HepG2 (cell line): Measurements from ENCODE around the gene TCTN2. TPM values are rescaled to one million over a fixed set of nuclear protein-coding genes. Genes with fewer than 3 reads are reported as not detected.
A peak's percentile ranks its signal among the peaks of the same experiment; 100 is the strongest.

Experiments used
- ATAC-seq: fragments of 200-7000 bp; cut with Tn5 transposase; 3 replicates; pipeline ENCODE4 v1.9.1; 2020; ENCODE audit warnings: mild to moderate bottlenecking, moderate library complexity
- BruUV-seq: library from RNA; stranded (reverse); fragments of 400-500 nt; replicated peaks from 2 replicates; lab custom pipeline; 2021; lab: Mats Ljungman, UMichigan
- CTCF ChIA-PET: fragments of 300-600 bp; formaldehyde crosslinking; extraction: SDS; loops from one replicate; lab custom pipeline; 2021; ENCODE audit warnings: low total read pairs, inconsistent platforms, low intra/inter-chr PET ratio; lab: Yijun Ruan, JAX
- POLR2A ChIA-PET: fragments of 350-600 bp; sonication (Branson Sonifier 250); formaldehyde crosslinking; loops from one replicate; lab custom pipeline; 2020; ENCODE audit warnings: antibody characterized with exemption, inconsistent platforms; lab: Yijun Ruan, JAX
- DNase-seq: peaks from one replicate; pipeline ENCODE4 v3.0.0-alpha.2; 2015; ENCODE audit warnings: low spot score
- FAIRE-seq: peaks from 3 replicates; lab custom pipeline; 2011; peaks lifted over from hg19 to GRCh38; lab: Jason Lieb, UNC
- H2AFZ ChIP-seq: one replicate; pipeline ENCODE4 v1.6.1; 2011; ENCODE audit warnings: low read length, inconsistent platforms
- H3K27ac ChIP-seq: fragments of 300-600 bp; 3 replicates; pipeline ENCODE4 v1.8.0; 2011; ENCODE audit warnings: mixed run types, mild to moderate bottlenecking, mixed read lengths, low read length, inconsistent platforms; ENCODE audit not compliant: insufficient read depth; ENCODE audit errors: extremely low read length
- H3K27me3 ChIP-seq, 2 experiments: fragments of 200-600 bp in 1 of 2; 2 replicates in 1 of 2; 3 replicates in 1 of 2; pipeline versions ENCODE4 v1.6.0 to v1.8.0; 2011; ENCODE audit warnings: low read length in 2 of 2, mild to moderate bottlenecking in 2 of 2, moderate library complexity in 2 of 2, inconsistent platforms in 1 of 2; ENCODE audit not compliant: insufficient read depth in 2 of 2, control insufficient read depth in 1 of 2
- H3K36me3 ChIP-seq, 2 experiments: fragments of 200-600 bp in 1 of 2; replicated peaks in 1 of 2; 2 replicates in 1 of 2; 3 replicates in 1 of 2; pipeline versions ENCODE4 v1.5.1 to v1.8.0; 2011; ENCODE audit warnings: low read length in 2 of 2, inconsistent platforms in 1 of 2; ENCODE audit not compliant: insufficient read depth in 2 of 2, control insufficient read depth in 1 of 2
- H3K4me1 ChIP-seq: 2 replicates; pipeline ENCODE4 v1.5.1; 2012; ENCODE audit warnings: low read length, inconsistent platforms; ENCODE audit not compliant: insufficient read depth
- H3K4me2 ChIP-seq: 2 replicates; pipeline ENCODE4 v1.6.0; 2011; ENCODE audit warnings: low read depth, low read length, inconsistent platforms
- H3K4me3 ChIP-seq, 3 experiments: fragments of 200-600 bp in 1 of 3; sonication (generic), shearing (Covaris generic) in 1 of 3; replicated peaks in 1 of 3; 2 replicates each; pipeline ENCODE4 v1.5.1; 2011 to 2016; ENCODE audit warnings: low read length in 3 of 3, inconsistent platforms in 2 of 3, low read depth in 2 of 3, mild to moderate bottlenecking in 2 of 3, control low read depth in 1 of 3, mixed read lengths in 1 of 3; ENCODE audit not compliant: insufficient read depth in 1 of 3
- H3K79me2 ChIP-seq: one replicate; pipeline ENCODE4 v1.6.1; 2011; ENCODE audit warnings: low read length, inconsistent platforms; ENCODE audit not compliant: insufficient read depth
- H3K9ac ChIP-seq: 2 replicates; pipeline ENCODE4 v1.6.0; 2011; ENCODE audit warnings: mild to moderate bottlenecking, low read depth, low read length, inconsistent platforms; ENCODE audit not compliant: insufficient read depth
- H3K9me3 ChIP-seq: 2 replicates; pipeline ENCODE4 v1.5.1; 2012; ENCODE audit warnings: mild to moderate bottlenecking, low read length
- H4K20me1 ChIP-seq: 2 replicates; pipeline ENCODE4 v1.6.0; 2011; ENCODE audit warnings: inconsistent platforms, mild to moderate bottlenecking, low read length, moderate library complexity; ENCODE audit not compliant: insufficient read depth
- ATM ChIP-seq: fragments of 450-650 bp; IDR thresholded peaks from 2 replicates; pipeline ENCODE4 v1.7.1; 2017; ENCODE audit warnings: mild to moderate bottlenecking, borderline replicate concordance
- CBX2 ChIP-seq, 2 experiments: fragments of 200-600 bp in 1 of 2; sonication (generic); formaldehyde crosslinking in 1 of 2; IDR thresholded peaks; 2 replicates each; pipeline versions ENCODE4 v1.7.0 to v1.8.1; 2018 to 2022; ENCODE audit warnings: low read depth in 2 of 2, low read length in 1 of 2, mild to moderate bottlenecking in 1 of 2, missing genetic modification reagents in 1 of 2
- CBX5 ChIP-seq: sonication (generic); formaldehyde crosslinking; IDR thresholded peaks from 2 replicates; pipeline ENCODE4 v1.4.0; 2020; ENCODE audit warnings: missing genetic modification reagents, borderline replicate concordance
- CENPT ChIP-seq: sonication (generic); formaldehyde crosslinking; IDR thresholded peaks from 2 replicates; pipeline ENCODE4 v1.8.0; 2022; ENCODE audit warnings: low read depth, mild to moderate bottlenecking, moderate library complexity, missing genetic modification reagents
- KAT7 ChIP-seq: IDR thresholded peaks from 2 replicates; pipeline ENCODE4 v1.6.1; 2018; ENCODE audit warnings: borderline replicate concordance, missing compliant biosample characterization
- NFATC3 ChIP-seq: sonication (generic); formaldehyde crosslinking; IDR thresholded peaks from 2 replicates; pipeline ENCODE4 v1.5.1; 2020; ENCODE audit warnings: mild to moderate bottlenecking, missing genetic modification reagents
- PAF1 ChIP-seq: IDR thresholded peaks from 2 replicates; pipeline ENCODE4 v1.6.1; 2016; ENCODE audit warnings: missing genetic modification reagents, missing compliant biosample characterization
- POGZ ChIP-seq: sonication (generic); formaldehyde crosslinking; IDR thresholded peaks from 2 replicates; pipeline ENCODE4 v1.4.0; 2020; ENCODE audit warnings: mild to moderate bottlenecking, missing genetic modification reagents
- PRDM15 ChIP-seq: sonication (generic); formaldehyde crosslinking; IDR thresholded peaks from 2 replicates; pipeline ENCODE4 v1.4.0; 2020; ENCODE audit warnings: missing genetic modification reagents
- TOPORS ChIP-seq: sonication (generic); formaldehyde crosslinking; IDR thresholded peaks from 2 replicates; pipeline ENCODE4 v1.8.0; 2023; ENCODE audit warnings: mild to moderate bottlenecking, missing genetic modification reagents
- ZFX ChIP-seq: sonication (generic); formaldehyde crosslinking; IDR thresholded peaks from 2 replicates; pipeline ENCODE4 v1.4.0; 2020; ENCODE audit warnings: mild to moderate bottlenecking, low read depth, missing genetic modification reagents, moderate library complexity
- ZNF12 ChIP-seq: sonication (generic); formaldehyde crosslinking; IDR thresholded peaks from 2 replicates; pipeline ENCODE4 v1.5.0; 2020; ENCODE audit warnings: missing genetic modification reagents
- ZNF263 ChIP-seq: sonication (generic); formaldehyde crosslinking; IDR thresholded peaks from 2 replicates; pipeline ENCODE4 v1.4.0; 2020; ENCODE audit warnings: missing genetic modification reagents
- ZNF337 ChIP-seq: sonication (generic); formaldehyde crosslinking; IDR thresholded peaks from 2 replicates; pipeline ENCODE4 v1.5.1; 2020; ENCODE audit warnings: missing genetic modification reagents, low read depth, mild to moderate bottlenecking, borderline replicate concordance
- ZNF350 ChIP-seq: sonication (generic); formaldehyde crosslinking; IDR thresholded peaks from 2 replicates; pipeline ENCODE4 v1.4.0; 2020; ENCODE audit warnings: mild to moderate bottlenecking, low read depth, missing genetic modification reagents, borderline replicate concordance
- ZNF547 ChIP-seq: sonication (generic); formaldehyde crosslinking; IDR thresholded peaks from 2 replicates; pipeline ENCODE4 v1.5.1; 2020; ENCODE audit warnings: mild to moderate bottlenecking, missing genetic modification reagents
- ZNF556 ChIP-seq: sonication (generic); formaldehyde crosslinking; IDR thresholded peaks from 2 replicates; pipeline ENCODE4 v1.4.0; 2020; ENCODE audit warnings: mild to moderate bottlenecking, missing genetic modification reagents, borderline replicate concordance
- ZNF652 ChIP-seq: IDR thresholded peaks from 2 replicates; pipeline ENCODE4 v1.6.1; 2016; ENCODE audit warnings: low read depth, borderline replicate concordance
- WGBS: methylation state at CpG from one replicate; pipeline ENCODE4 v1.1.6; 2017; ENCODE audit warnings: low lambda C conversion rate; 5-methylcytosine and 5-hydroxymethylcytosine counted together
- in situ Hi-C: cut with HindIII; loops from 2 replicates; pipeline ENCODE4 v1.10.0; 2017; ENCODE audit warnings: low pct_unique_long_range_greater_than_20kb; ENCODE audit not compliant: extremely low pct_ligation_motif_present
- intact Hi-C: fragments of 100-400 bp; cut with micrococcal nuclease; formaldehyde crosslinking; loops from one replicate; pipeline ENCODE4 v1.10.0; 2022; ENCODE audit not compliant: unreplicated experiment
- polyA plus RNA-seq, 8 experiments: library from polyadenylated mRNA; depleted of rRNA in 3 of 8; stranded (reverse) in 7 of 8; unstranded in 1 of 8; fragments of >200 nt; fragmentation: Illumina TruSeq in 4 of 8; extraction: Trizol in 4 of 8; gene quantifications; 2 replicates each; pipeline versions ENCODE4 v1.2.1 to v1.2.3, GENCODE V29; 2011 to 2016; ENCODE audit warnings: low read depth in 4 of 8, missing spikeins in 1 of 8, mixed read lengths in 1 of 8; ENCODE audit not compliant: insufficient read depth in 1 of 8
- total RNA-seq, 5 experiments: library from RNA; depleted of rRNA; stranded (reverse); fragments of >200 nt; fragmentation: Illumina TruSeq; extraction: Trizol; gene quantifications; 2 replicates each; pipeline ENCODE4 v1.2.3, GENCODE V29; 2016; ENCODE audit warnings: low read depth in 1 of 5
- TF ChIP-seq, protein P1 (sequence below): sonication (generic); formaldehyde crosslinking; IDR thresholded peaks from 2 replicates; pipeline ENCODE4 v1.9.0; 2021; ENCODE audit warnings: missing genetic modification reagents, mild to moderate bottlenecking, borderline replicate concordance

The TCTN2 gene
- total and polyA plus RNA-seq, 2 of the 13 experiments (the other 11 are each of a cell fraction or from before 2014, with no cell fraction given): 5.0 to 8.1 TPM

DNA sequence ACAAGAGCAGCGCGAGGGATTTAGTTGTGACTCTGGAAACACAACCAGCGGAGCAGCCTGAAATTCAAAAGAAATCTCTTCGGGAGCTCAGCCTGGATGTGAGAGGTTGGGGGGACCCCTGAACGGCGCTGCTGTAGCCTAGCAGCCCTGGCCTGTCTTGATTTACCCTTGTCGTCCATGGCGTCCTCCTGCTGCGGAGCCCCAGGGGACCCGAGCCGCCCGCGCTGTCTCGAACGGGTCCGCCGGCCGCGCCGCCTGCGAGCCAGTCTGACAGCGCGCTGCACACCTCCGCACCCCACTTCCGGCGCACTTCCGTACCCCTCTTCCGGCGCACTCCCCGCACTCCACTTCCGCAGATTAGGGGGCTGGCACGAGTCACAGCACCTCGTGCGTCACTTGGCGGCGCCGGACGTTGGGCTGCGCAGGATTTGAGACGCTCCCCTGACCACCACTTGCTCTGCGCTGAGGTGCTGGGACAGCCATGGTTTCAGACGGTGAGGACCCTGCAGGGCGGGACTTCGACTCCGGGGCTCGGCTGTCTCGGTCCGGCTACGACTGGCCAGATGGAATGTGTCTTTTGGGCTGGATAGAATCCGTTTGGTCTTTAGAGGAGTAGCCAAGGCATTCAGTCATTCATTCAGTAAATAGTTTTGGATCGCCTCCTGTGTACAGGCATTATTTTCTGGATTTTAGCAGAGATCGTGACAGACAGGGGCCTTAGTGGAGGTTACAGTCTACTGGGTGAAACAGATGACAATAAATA is 37.4 kb upstream of the TCTN2 start, which contains the start of the genes EIF2B1 and GTF2H3:
EIF2B1 (minus strand) TSS at position 308 of the 763 bp plus-strand sequence; CDS start at position 179, 129 bp downstream.
GTF2H3 (plus strand) TSS at position 451 of the 763 bp plus-strand sequence; CDS start at position 482, 31 bp downstream.
- in situ Hi-C loops: no loop called here
- Histone ChIP-seq H3K9ac (peak within 1 kb of the TSS; percentile 99), H3K4me3 (peak within 1 kb of the TSS; percentile 91 to 98 (median 96)), H3K4me2 (peak within 1 kb of the TSS; percentile 82), H3K27ac (peak within 1 kb of the TSS; percentile 91), H4K20me1 (no peaks in the 10 kb centered on the region), H3K4me1 (peaks cover 16% of the 10 kb centered on the region), H3K79me2 (peaks cover 30% of the 10 kb centered on the region), H3K9me3 (no peaks in the 10 kb centered on the region), H3K36me3 (peaks cover 11 to 20% of the 10 kb centered on the region in 2 experiments; a peak in 4 of 5 replicates), H2AFZ (peak within 1 kb of the TSS; percentile 23), H3K27me3 (no peaks in the 10 kb centered on the region; a peak in 1 of 5 replicates)
- FAIRE-seq (peak; percentile 86), DNase-seq (peak; percentile 96), ATAC-seq (peak; percentile 98)
- ChIA-PET POLR2A (interaction anchor here (1.3 kb wide), 2 partner anchors 78 to 268 kb away, joined by 3 to 8 read pairs; partner anchors contain the start of gene ATP6V0A2), CTCF (no interaction called here)
- under 1% methylated on average over 12 of the region's 52 CpGs for WGBS
- no TSS peak for BruUV-seq
- intact Hi-C loops: no loop called here
- TF ChIP-seq ZNF652 (CRISPR knock-in tag): no peak
- TF ChIP-seq CENPT: peak; percentile 42; the same call in 1 of the 2 replicates
- TF ChIP-seq CBX5 (CRISPR knock-in tag): peak; percentile 44; the same call in 1 of the 2 replicates
- TF ChIP-seq KAT7: peak; percentile 90; the same call in 1 of the 2 replicates
- TF ChIP-seq, protein P1, sequence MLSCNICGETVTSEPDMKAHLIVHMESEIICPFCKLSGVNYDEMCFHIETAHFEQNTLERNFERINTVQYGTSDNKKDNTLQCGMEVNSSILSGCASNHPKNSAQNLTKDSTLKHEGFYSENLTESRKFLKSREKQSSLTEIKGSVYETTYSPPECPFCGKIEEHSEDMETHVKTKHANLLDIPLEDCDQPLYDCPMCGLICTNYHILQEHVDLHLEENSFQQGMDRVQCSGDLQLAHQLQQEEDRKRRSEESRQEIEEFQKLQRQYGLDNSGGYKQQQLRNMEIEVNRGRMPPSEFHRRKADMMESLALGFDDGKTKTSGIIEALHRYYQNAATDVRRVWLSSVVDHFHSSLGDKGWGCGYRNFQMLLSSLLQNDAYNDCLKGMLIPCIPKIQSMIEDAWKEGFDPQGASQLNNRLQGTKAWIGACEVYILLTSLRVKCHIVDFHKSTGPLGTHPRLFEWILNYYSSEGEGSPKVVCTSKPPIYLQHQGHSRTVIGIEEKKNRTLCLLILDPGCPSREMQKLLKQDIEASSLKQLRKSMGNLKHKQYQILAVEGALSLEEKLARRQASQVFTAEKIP (CRISPR knock-in tag): no peak
- peak; percentile 95 for TF ChIP-seq POGZ (CRISPR knock-in tag)
- TF ChIP-seq ZNF263: peak; percentile 51; the same call in 1 of the 2 replicates
- TF ChIP-seq TOPORS: peak; percentile 87; the same call in 1 of the 2 replicates
- no peak for TF ChIP-seq NFATC3 (CRISPR knock-in tag)
- no peak for TF ChIP-seq PAF1
- no peak for TF ChIP-seq ZNF12 (CRISPR knock-in tag)
- TF ChIP-seq PRDM15 (CRISPR knock-in tag): 0 out of 2 replicates have a peak, but pooled peaks have one; percentile 51
- no peak for TF ChIP-seq ZNF337 (CRISPR knock-in tag)
- no peak for TF ChIP-seq ATM
- peak; percentile 96 for TF ChIP-seq ZNF350 (CRISPR knock-in tag)
- peak; percentile 43; the same call in 1 of the 2 replicates for TF ChIP-seq ZNF547 (CRISPR knock-in tag)
- no peak for TF ChIP-seq CBX2 (IDR thresholded peaks at IDR 0.05; ENCODE audit: low read depth, low read length)
- no peak for TF ChIP-seq CBX2 (CRISPR knock-in tag; IDR thresholded peaks at IDR 0.05; ENCODE audit: low read depth)
- peak; percentile 85 for TF ChIP-seq ZFX
- peak; percentile 64; the same call in 1 of the 2 replicates for TF ChIP-seq ZNF556 (CRISPR knock-in tag)
